HCT116 (cell line): ENCODE measurements around the gene C4orf36. TPM values are rescaled to one million over a fixed set of nuclear protein-coding genes. Genes with fewer than 3 reads are reported as not detected.

Experiments used
- ATAC-seq: fragments of 200-7000 bp; cut with Tn5 transposase; 2 replicates; pipeline ENCODE4 v1.9.1; 2020; ENCODE audit warnings: mild to moderate bottlenecking, moderate library complexity
- BruUV-seq: library from RNA; stranded (reverse); fragments of 400-500 nt; replicated peaks from 2 replicates; lab custom pipeline; 2021; lab: Mats Ljungman, UMichigan
- CTCF ChIA-PET: fragments of 300-600 bp; sonication (Branson Sonifier 250); formaldehyde crosslinking; loops from one replicate; lab custom pipeline; 2021; ENCODE audit warnings: antibody characterized with exemption; lab: Charles Lee
- POLR2A ChIA-PET: fragments of 300-600, 350-600 bp; sonication (Branson Sonifier 250); formaldehyde crosslinking; loops from one replicate; lab custom pipeline; 2021; ENCODE audit warnings: antibody characterized with exemption; lab: Charles Lee
- RAD21 ChIA-PET, 2 experiments: fragments of 300-600 bp; sonication (Branson Sonifier 250); formaldehyde crosslinking; loops; one replicate each; lab custom pipeline; 2023; ENCODE audit warnings: low total read pairs in 2 of 2; ENCODE audit not compliant: uncharacterized antibody in 2 of 2, unreplicated experiment in 2 of 2, low non-redundant PET in 1 of 2; lab: Charles Lee
- DNase-seq: peaks from one replicate; pipeline ENCODE4 v3.0.0-alpha.2; 2010; ENCODE audit warnings: low read depth, low spot score
- H2AFZ ChIP-seq: fragments of 200-600 bp; shearing (Covaris generic), sonication (generic); 2 replicates; pipeline ENCODE4 v1.6.1; 2017; ENCODE audit warnings: low read depth, mixed run types, mixed read lengths, antibody characterized with exemption, low read length; ENCODE audit not compliant: poor library complexity, severe bottlenecking
- H3K27ac ChIP-seq: 2 replicates; pipeline ENCODE4 v1.5.1; 2012; ENCODE audit warnings: low read depth, low read length
- H3K27me3 ChIP-seq: fragments of 200-600 bp; sonication (generic); 2 replicates; pipeline ENCODE4 v1.6.1; 2016; ENCODE audit warnings: mixed run types, low read length, mixed read lengths; ENCODE audit not compliant: insufficient read depth
- H3K36me3 ChIP-seq, 2 experiments: fragments of 200-500 bp in 1 of 2; fragments of 200-600 bp in 1 of 2; sonication (Bioruptor generic) in 1 of 2; sonication (generic) in 1 of 2; 2 replicates each; pipeline versions ENCODE4 v1.5.1 to v1.6.1; 2014 to 2016; ENCODE audit warnings: low read length in 2 of 2, inconsistent platforms in 1 of 2, mixed read lengths in 1 of 2, mixed run types in 1 of 2; ENCODE audit not compliant: insufficient read depth in 2 of 2, control insufficient read depth in 1 of 2
- H3K4me1 ChIP-seq, 2 experiments: fragments of 200-600 bp in 1 of 2; sonication (generic) in 1 of 2; 2 replicates each; pipeline versions ENCODE4 v1.5.1 to v1.6.1; 2012 to 2017; ENCODE audit warnings: low read length in 2 of 2, inconsistent platforms in 1 of 2, mild to moderate bottlenecking in 1 of 2, mixed read lengths in 1 of 2, mixed run types in 1 of 2, moderate library complexity in 1 of 2; ENCODE audit not compliant: insufficient read depth in 2 of 2, control insufficient read depth in 1 of 2
- H3K4me2 ChIP-seq: fragments of 200-600 bp; sonication (generic); 2 replicates; pipeline ENCODE4 v1.6.1; 2017; ENCODE audit warnings: mixed run types, low read length, mixed read lengths
- H3K4me3 ChIP-seq, 2 experiments: fragments of 200-600 bp in 1 of 2; sonication (generic) in 1 of 2; replicated peaks in 1 of 2; 2 replicates each; pipeline ENCODE4 v1.5.1; 2011 to 2016; ENCODE audit warnings: low read length in 2 of 2, control low read depth in 1 of 2, low read depth in 1 of 2, mild to moderate bottlenecking in 1 of 2, mixed read lengths in 1 of 2, mixed run types in 1 of 2
- H3K79me2 ChIP-seq: fragments of 200-600 bp; sonication (generic); 2 replicates; pipeline ENCODE4 v1.6.1; 2017; ENCODE audit warnings: mild to moderate bottlenecking, mixed run types, low read length, moderate library complexity, mixed read lengths; ENCODE audit not compliant: insufficient read depth
- H3K9ac ChIP-seq: fragments of 200-600 bp; sonication (generic); 2 replicates; pipeline ENCODE4 v1.6.1; 2016; ENCODE audit warnings: low read length, mixed read lengths
- H3K9me2 ChIP-seq: fragments of 200-600 bp; sonication (generic), shearing (Covaris generic); 2 replicates; pipeline ENCODE4 v1.6.1; 2017; ENCODE audit warnings: mixed run types, mild to moderate bottlenecking, moderate library complexity; ENCODE audit not compliant: insufficient read depth
- H3K9me3 ChIP-seq, 2 experiments: fragments of 200-500 bp in 1 of 2; fragments of 200-600 bp in 1 of 2; sonication (Bioruptor generic) in 1 of 2; sonication (generic) in 1 of 2; 2 replicates each; pipeline ENCODE4 v1.6.1; 2014 to 2017; ENCODE audit warnings: low read length in 2 of 2, mixed read lengths in 2 of 2, inconsistent platforms in 1 of 2, low read depth in 1 of 2, mild to moderate bottlenecking in 1 of 2, mixed run types in 1 of 2, moderate library complexity in 1 of 2; ENCODE audit not compliant: control insufficient read depth in 1 of 2, insufficient read depth in 1 of 2
- H4K20me1 ChIP-seq: fragments of 200-600 bp; sonication (generic), shearing (Covaris generic); 2 replicates; pipeline ENCODE4 v1.6.1; 2017; ENCODE audit warnings: mixed run types, mild to moderate bottlenecking, moderate library complexity; ENCODE audit not compliant: insufficient read depth
- CBX3 ChIP-seq: IDR thresholded peaks from 2 replicates; pipeline ENCODE4 v1.6.1; 2012; ENCODE audit warnings: low read depth
- CEBPB ChIP-seq: IDR thresholded peaks from 2 replicates; pipeline ENCODE4 v1.6.1; 2012; ENCODE audit warnings: low read depth
- EGR1 ChIP-seq: IDR thresholded peaks from 2 replicates; pipeline ENCODE4 v1.6.1; 2012; ENCODE audit warnings: low read depth
- ELF1 ChIP-seq: IDR thresholded peaks from 2 replicates; pipeline ENCODE4 v1.6.1; 2012; ENCODE audit warnings: low read depth, borderline replicate concordance
- EZH2 ChIP-seq: fragments of 200-600 bp; sonication (generic); IDR thresholded peaks from 2 replicates; pipeline ENCODE4 v1.6.1; 2017; ENCODE audit warnings: antibody characterized with exemption, mixed run types
- EZH2phosphoT487 ChIP-seq: fragments of 200-600 bp; IDR thresholded peaks from 2 replicates; pipeline ENCODE4 v1.6.1; 2018; ENCODE audit warnings: antibody characterized with exemption, borderline replicate concordance
- FOSL1 ChIP-seq: IDR thresholded peaks from 2 replicates; pipeline ENCODE4 v1.6.1; 2012; ENCODE audit warnings: low read depth
- JUND ChIP-seq: IDR thresholded peaks from 2 replicates; pipeline ENCODE4 v1.6.1; 2012
- POLR2A ChIP-seq: IDR thresholded peaks from 2 replicates; pipeline ENCODE4 v1.7.0; 2011; ENCODE audit warnings: borderline replicate concordance; ENCODE audit not compliant: insufficient read depth, insufficient read length; ENCODE audit errors: extremely low read depth
- POLR2AphosphoS5 ChIP-seq: IDR thresholded peaks from 2 replicates; pipeline ENCODE4 v1.6.1; 2011; ENCODE audit warnings: mild to moderate bottlenecking, low read depth, low read length, moderate library complexity
- RAD21 ChIP-seq: IDR thresholded peaks from 2 replicates; pipeline ENCODE4 v1.6.1; 2012; ENCODE audit warnings: low read depth, mild to moderate bottlenecking
- SRF ChIP-seq: IDR thresholded peaks from 2 replicates; pipeline ENCODE4 v1.6.1; 2012; ENCODE audit warnings: low read depth
- TCF7L2 ChIP-seq: IDR thresholded peaks from 2 replicates; pipeline ENCODE4 v1.7.0; 2011; ENCODE audit warnings: borderline replicate concordance, inconsistent platforms; ENCODE audit not compliant: insufficient read depth, insufficient read length; ENCODE audit errors: extremely low read depth
- intact Hi-C: fragments of 100-400 bp; cut with micrococcal nuclease; formaldehyde crosslinking; loops from 2 replicates; pipeline ENCODE4 v1.10.0; 2022
- total RNA-seq: library from RNA; stranded (reverse); gene quantifications from one replicate; pipeline ENCODE4 v1.2.1, GENCODE V29; 2021; ENCODE audit not compliant: unreplicated experiment
- TF ChIP-seq, protein P1 (sequence below): IDR thresholded peaks from 2 replicates; pipeline ENCODE4 v1.6.1; 2012
- TF ChIP-seq, protein P2 (sequence below): IDR thresholded peaks from 2 replicates; pipeline ENCODE4 v1.6.1; 2012; ENCODE audit warnings: low read depth
- TF ChIP-seq, protein P3 (sequence below), 3 experiments: fragments of 200-600 bp in 1 of 3; sonication (generic) in 1 of 3; IDR thresholded peaks in 2 of 3; conservative IDR thresholded peaks in 1 of 3; 2 replicates each; pipeline ENCODE4 v1.5.1; 2012 to 2017; ENCODE audit warnings: low read depth in 2 of 3, low read length in 2 of 3, antibody characterized with exemption in 1 of 3, borderline replicate concordance in 1 of 3, control low read depth in 1 of 3, mild to moderate bottlenecking in 1 of 3, mixed read lengths in 1 of 3, mixed run types in 1 of 3, moderate library complexity in 1 of 3; ENCODE audit not compliant: insufficient read depth in 1 of 3

C4orf36 gene
- total RNA-seq, 1 experiment from 2014 or later = 1.8 TPM

DNA sequence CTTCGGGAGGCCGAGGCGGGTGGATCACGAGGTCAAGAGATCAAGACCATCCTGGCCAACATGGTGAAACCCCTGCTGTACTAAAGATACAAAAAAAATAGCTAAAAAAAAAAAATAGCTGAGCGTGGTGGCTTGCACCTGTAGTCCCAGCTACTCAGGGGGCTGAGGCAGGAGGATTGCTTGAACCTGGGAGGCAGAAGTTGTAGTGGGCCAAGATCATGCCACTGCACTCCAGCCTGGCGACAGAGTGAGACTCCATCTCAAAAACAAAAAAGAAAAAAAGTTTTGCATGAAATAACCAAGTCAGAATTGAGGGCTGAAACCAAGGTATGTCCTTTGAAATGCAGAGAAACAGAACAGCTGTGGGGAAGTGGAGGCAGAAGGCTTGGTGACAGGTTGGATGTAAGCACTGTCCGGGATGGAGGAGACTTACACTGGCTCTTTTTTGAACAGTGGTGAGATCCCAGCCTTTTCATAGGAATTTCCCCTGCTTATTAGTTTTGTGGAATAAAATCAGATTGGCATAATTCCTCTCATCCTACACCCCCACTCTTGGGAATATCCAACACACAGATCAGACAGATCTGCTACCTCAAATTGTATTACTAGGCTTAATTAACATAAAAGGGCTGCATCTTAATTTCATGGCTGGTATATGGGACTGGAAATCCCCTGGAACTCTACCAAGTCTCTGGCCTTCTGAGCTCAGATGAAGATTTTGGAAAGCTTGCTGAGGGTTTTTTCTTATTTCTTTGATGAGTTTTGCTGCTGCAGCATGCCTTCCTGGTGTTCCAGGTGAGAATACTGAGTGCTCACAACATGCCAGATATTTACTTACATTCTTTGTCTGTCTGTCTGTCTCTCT is 18.8 kb upstream of the C4orf36 start:
- DNase-seq (no peak), ATAC-seq (no peak)
- Histone ChIP-seq H3K27ac (no peak overlapping the region), H3K9me3 (no peaks in the 10 kb centered on the region)
- ChIA-PET RAD21 (no interaction called here), CTCF (interaction anchor here (1.1 to 3.6 kb wide), 4 partner anchors 11 to 415 kb away, joined by 3 to 13 read pairs (median 5); no protein-coding TSS in a partner anchor)
- no peak for TF ChIP-seq CBX3
- no peak for TF ChIP-seq TCF7L2
- no peak for TF ChIP-seq CEBPB
- TF ChIP-seq, protein P1, sequence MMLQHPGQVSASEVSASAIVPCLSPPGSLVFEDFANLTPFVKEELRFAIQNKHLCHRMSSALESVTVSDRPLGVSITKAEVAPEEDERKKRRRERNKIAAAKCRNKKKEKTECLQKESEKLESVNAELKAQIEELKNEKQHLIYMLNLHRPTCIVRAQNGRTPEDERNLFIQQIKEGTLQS = no peak
- TF ChIP-seq RAD21 = no peak
- TF ChIP-seq EZH2phosphoT487 = no peak
- TF ChIP-seq, protein P2, sequence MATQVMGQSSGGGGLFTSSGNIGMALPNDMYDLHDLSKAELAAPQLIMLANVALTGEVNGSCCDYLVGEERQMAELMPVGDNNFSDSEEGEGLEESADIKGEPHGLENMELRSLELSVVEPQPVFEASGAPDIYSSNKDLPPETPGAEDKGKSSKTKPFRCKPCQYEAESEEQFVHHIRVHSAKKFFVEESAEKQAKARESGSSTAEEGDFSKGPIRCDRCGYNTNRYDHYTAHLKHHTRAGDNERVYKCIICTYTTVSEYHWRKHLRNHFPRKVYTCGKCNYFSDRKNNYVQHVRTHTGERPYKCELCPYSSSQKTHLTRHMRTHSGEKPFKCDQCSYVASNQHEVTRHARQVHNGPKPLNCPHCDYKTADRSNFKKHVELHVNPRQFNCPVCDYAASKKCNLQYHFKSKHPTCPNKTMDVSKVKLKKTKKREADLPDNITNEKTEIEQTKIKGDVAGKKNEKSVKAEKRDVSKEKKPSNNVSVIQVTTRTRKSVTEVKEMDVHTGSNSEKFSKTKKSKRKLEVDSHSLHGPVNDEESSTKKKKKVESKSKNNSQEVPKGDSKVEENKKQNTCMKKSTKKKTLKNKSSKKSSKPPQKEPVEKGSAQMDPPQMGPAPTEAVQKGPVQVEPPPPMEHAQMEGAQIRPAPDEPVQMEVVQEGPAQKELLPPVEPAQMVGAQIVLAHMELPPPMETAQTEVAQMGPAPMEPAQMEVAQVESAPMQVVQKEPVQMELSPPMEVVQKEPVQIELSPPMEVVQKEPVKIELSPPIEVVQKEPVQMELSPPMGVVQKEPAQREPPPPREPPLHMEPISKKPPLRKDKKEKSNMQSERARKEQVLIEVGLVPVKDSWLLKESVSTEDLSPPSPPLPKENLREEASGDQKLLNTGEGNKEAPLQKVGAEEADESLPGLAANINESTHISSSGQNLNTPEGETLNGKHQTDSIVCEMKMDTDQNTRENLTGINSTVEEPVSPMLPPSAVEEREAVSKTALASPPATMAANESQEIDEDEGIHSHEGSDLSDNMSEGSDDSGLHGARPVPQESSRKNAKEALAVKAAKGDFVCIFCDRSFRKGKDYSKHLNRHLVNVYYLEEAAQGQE = no peak
- TF ChIP-seq SRF = no peak
- TF ChIP-seq FOSL1 = no peak
- TF ChIP-seq, protein P3, sequence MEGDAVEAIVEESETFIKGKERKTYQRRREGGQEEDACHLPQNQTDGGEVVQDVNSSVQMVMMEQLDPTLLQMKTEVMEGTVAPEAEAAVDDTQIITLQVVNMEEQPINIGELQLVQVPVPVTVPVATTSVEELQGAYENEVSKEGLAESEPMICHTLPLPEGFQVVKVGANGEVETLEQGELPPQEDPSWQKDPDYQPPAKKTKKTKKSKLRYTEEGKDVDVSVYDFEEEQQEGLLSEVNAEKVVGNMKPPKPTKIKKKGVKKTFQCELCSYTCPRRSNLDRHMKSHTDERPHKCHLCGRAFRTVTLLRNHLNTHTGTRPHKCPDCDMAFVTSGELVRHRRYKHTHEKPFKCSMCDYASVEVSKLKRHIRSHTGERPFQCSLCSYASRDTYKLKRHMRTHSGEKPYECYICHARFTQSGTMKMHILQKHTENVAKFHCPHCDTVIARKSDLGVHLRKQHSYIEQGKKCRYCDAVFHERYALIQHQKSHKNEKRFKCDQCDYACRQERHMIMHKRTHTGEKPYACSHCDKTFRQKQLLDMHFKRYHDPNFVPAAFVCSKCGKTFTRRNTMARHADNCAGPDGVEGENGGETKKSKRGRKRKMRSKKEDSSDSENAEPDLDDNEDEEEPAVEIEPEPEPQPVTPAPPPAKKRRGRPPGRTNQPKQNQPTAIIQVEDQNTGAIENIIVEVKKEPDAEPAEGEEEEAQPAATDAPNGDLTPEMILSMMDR (IDR thresholded peaks at IDR 0.05 in 2 of 3, conservative IDR thresholded peaks at IDR 0.05 in 1 of 3; ENCODE audit: borderline replicate concordance in 1 of 3, insufficient read depth in 1 of 3, low read depth in 2 of 3, low read length in 2 of 3) = no peak
- TF ChIP-seq JUND = no peak
- no peak for TF ChIP-seq POLR2A
- no peak for TF ChIP-seq EZH2
- no peak for TF ChIP-seq POLR2AphosphoS5
- TF ChIP-seq EGR1 = no peak
- no peak for TF ChIP-seq ELF1
- TF ChIP-seq, all 23 proteins: peak for 0
- H4K20me1 ChIP-seq = no peaks in the 10 kb centered on the region
- H3K79me2 ChIP-seq = no peaks in the 10 kb centered on the region
- no peak overlapping the region for H2AFZ ChIP-seq
- no peaks in the 10 kb centered on the region for H3K9me2 ChIP-seq
- POLR2A ChIA-PET = no interaction called here
- H3K4me1 ChIP-seq = no peaks in the 10 kb centered on the region
- no peaks in the 10 kb centered on the region for H3K27me3 ChIP-seq
- H3K4me3 ChIP-seq = no peak overlapping the region
- H3K4me2 ChIP-seq = no peak overlapping the region
- no peak overlapping the region for H3K9ac ChIP-seq
- no peaks in the 10 kb centered on the region for H3K36me3 ChIP-seq
- BruUV-seq = no TSS peak
- intact Hi-C loops = no loop called here
